ENCODE results near the gene TMEM266.

The TMEM266 gene

DNA sequence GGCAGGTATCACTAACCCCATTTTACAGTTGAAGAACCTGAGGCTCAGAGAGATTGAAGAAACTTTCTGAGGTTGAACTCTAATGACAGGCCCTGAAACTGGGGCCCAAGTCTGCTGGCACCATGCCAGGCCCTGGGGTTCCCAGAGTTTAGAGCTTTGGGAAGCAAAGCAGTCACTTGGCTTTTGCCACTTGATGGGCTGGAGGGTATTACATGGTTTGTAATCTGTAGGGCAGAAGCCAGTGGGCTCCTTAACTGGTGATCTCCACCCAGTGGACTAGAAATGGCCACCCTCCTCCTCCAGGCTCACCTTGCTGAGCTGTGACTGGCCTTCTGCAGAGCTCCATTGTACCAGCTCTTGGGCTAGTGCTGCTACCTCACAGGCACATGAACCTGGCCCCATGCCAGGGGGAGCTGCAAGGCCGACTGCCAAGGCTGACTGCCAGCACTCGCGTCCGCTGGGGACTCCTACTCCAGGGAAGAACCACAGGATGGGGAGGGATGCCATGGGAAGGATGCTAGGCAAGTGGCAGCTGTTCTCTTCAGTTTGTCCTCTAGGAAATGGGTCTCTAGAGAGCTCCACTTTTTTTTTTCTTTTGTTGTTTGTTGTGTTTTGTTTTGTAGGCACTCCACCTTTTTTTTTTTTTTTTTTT lies 146.7 kb downstream of the TMEM266 start:
- no peak for DNase-seq

- DNase-seq, result no peak
Measured at GRCh38 chr15:76208084-76208785, 148.4 kb downstream of the TMEM266 start.

- no peak for DNase-seq
Measured at GRCh38 chr15:76208786-76209424, 149.1 kb downstream of the TMEM266 start.

DNA sequence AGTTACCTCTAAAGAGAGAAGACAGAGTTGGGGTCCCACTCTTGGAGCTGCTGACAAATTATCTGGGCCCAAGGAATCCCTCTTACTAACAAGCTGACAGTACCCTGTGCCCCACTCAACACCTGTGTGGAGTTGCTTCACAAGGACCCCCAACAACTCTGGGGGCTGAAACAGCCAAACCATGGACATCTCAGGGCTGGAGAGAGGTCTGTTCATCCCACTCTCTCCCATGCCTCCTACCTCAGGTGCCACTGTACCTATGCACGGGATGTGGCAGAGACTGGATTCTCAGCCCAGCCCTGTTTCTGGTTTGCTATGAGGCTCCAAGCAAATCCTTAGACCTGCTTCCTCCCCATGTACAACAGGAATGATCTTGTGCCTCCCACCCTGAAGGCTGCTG lies 149.7 kb downstream of the TMEM266 start:
- DNase-seq, result no peak

DNA sequence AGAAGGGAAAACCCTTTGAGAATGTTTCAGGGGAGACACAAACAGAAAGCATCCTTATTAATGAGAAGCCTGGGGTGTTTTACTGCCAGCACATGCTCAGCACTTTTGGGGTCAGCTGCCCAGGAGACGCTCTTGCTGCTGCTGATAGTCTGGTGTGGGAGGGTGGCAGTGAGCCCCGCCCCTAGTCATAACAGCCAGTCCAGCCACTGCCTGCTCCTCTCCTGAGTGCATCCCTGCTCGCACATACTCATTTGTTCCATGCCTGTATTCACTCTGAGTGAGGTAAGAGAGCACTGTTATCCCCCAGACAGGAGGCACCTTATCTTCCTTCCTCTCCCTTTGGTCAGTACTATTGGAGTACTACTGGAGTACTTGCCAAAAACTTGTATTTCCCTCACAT lies 150.2 kb downstream of the TMEM266 start:
- DNase-seq, result no peak

- no peak for DNase-seq
Measured at GRCh38 chr15:76215634-76216033, 155.8 kb downstream of the TMEM266 start.

- DNase-seq, result no peak
Measured at GRCh38 chr15:76217029-76217881, 157.5 kb downstream of the TMEM266 start.

DNA sequence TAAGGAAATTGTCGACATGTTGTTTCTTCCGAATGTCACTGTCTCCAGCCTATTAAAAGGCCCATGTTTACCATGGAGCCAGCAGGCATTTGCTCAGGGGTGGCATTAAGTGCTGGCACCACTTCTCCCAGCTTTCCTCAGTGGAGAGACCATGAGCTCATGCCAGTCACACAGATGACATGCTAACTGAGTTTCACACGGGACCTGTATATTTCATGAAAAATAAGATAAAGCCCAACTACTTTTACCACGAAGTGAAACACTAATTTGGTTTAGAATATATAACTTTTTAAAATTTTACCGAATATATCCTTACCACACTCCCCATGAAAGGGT lies 158.1 kb downstream of the TMEM266 start:
- no peak for DNase-seq

- DNase-seq, result no peak
Measured at GRCh38 chr15:76221085-76221767, 161.4 kb downstream of the TMEM266 start.

DNA sequence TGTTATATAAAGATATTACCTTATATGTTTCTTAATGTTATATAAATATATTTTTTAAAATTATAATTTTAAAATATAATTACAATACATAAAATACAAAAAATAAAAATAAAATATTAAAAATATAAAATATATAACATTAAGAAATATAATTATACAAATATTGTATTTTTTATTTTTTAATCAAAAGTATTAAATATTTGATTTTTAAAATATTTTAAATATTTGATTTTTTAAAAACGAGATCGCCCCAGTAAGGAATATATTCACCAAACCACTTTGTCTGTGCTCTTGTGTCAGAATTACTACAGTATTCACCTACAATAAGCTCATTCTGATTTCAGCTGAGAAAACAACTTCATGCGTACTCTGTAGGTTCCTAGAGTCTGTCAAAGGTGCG lies 162.4 kb downstream of the TMEM266 start:
- no peak for DNase-seq

GRCh38 chr15:76223521-76223920 lies 163.7 kb downstream of the TMEM266 start:
- DNase-seq, result no peak

- no peak for DNase-seq
Measured at GRCh38 chr15:76229266-76229665, 169.5 kb downstream of the TMEM266 start.

DNA sequence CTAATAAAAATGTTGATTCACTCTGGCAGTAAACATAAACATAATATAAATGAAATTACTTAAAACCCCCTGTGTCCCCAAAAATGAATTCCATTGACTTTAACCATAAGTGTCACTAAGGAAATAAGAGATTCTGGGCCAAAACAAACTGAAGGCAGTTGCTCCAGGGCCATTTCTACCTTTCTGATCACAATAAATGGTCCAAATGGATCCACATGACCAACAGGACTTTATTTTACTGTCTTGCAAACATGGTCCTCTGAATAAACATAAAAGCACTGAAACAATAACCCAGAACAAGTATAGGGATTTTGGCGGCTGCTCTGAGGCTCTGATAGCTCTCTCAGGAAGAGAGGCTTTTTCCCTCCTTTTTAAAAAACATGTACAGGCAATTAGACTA lies 174.1 kb downstream of the TMEM266 start:
- DNase-seq, result no peak

DNA sequence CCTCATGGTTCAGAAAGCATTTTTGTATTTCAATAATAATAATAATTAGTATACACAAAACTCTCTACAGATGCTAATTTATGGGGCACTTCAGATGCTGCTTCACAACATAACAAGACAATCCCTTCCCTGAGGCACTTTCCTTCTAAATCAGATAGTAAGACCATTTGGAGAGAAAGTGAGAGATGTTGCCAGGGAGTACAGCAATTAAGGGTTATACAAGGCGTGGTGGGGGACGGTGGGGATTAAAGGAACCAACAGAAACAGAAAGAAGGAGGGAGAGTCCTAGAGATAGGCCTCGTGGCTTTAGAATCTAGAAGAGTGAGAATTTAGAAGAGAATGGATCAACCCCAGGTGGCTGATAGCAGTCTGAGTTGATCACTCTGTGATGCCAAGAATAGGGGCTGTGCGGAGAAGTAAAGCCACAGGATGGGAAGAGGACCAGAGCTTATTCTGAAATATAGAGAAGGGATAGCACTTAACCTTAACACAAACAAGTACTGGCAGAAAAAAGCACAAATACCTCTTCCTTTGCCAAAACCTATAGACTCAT lies 174.6 kb downstream of the TMEM266 start:
- no peak for DNase-seq

DNA sequence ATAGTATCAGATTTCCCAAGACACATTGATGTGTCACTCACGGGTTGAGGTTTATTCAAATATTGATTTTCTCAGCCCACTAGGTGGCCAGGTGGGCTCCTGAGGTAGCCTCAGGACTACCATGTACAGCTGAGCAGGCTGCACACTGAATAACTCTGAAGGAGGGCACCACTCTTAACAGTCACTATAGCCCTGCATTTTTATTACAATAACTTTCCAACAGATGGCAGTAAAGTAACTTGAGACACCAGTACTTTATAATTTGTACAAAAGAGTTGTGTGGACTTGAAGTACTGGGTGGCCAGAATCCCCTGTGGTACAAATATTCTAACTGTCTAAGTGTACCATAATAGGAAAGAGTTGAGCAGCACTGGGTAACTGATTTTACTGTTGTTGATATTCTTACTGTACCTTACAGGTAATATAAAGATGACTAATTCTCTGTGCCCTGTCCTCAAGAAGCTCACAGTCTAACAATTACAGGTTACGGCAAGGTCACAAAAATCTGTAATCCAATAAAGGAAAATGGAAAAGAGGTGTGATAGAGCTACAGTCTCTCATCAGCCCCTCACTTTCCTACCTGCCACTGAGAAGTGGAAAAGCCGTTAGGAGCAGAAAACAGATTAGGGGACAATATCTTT lies 175.5 kb downstream of the TMEM266 start:
- no peak for DNase-seq

GRCh38 chr15:76236350-76236749 lies 176.6 kb downstream of the TMEM266 start:
- DNase-seq, result no peak

GRCh38 chr15:76239786-76240185 lies 180.0 kb downstream of the TMEM266 start:
- no peak for DNase-seq

DNA sequence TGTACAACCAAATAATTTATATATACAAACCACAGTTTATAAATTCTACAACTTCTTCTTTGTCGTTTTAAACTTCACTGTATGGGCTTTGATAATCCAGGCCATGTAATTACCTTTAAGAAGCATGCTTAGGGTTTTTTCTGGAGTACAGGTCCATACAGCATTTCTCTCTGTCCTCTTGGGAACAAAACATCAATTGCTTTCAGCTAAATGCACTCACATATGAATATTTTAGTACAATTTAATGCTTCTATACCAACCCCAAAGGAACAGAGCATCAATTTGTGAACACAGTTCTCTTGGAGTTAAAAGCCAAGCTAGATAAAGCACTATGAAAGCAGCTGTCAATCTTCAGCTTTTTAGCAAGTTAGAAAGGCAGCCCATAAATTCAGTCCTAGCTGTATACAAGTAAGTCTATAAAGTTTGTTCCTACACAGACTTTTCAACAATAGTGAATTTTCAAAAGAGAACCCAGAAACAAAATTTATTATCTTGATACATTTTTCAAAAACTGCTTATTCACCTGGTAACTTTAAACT lies 185.4 kb downstream of the TMEM266 start:
- DNase-seq, result no peak

DNA sequence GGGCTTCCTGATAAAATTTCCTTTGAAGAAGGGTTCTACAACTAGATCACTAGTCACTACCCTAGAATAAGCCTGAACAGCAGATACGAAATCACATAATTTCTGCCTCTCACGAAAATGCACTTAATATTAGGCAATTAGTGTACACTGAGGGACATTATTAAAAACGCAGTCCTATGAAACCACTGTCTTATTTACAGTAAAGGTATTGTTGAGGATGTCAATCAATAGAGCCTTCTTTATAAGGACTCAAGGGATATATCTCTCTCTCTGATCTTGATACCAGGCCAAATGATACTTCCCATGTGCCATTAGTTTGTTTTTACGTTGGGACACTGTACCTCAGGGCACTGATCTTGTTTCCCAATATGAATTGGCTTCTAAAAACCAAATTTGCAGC lies 191.9 kb downstream of the TMEM266 start:
- DNase-seq, result no peak

DNA sequence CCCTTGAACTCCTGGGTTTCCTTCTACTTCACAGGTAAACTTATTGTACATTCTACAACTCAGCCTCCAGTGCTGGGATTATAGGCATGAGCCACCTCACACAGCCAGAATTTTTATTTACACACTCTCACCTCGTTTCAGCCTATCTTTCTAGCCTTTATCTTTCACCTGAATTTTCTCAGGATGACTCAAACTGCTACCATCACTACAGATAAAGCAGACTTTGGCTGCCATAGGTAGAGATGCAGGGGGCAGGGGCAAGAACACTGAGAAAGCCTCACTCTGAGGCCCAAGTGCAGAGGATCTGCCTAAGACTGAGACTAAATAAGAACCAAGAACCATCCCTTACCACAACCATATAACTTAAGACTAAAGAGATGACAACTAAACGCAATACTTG lies 192.5 kb downstream of the TMEM266 start:
- no peak for DNase-seq

DNA sequence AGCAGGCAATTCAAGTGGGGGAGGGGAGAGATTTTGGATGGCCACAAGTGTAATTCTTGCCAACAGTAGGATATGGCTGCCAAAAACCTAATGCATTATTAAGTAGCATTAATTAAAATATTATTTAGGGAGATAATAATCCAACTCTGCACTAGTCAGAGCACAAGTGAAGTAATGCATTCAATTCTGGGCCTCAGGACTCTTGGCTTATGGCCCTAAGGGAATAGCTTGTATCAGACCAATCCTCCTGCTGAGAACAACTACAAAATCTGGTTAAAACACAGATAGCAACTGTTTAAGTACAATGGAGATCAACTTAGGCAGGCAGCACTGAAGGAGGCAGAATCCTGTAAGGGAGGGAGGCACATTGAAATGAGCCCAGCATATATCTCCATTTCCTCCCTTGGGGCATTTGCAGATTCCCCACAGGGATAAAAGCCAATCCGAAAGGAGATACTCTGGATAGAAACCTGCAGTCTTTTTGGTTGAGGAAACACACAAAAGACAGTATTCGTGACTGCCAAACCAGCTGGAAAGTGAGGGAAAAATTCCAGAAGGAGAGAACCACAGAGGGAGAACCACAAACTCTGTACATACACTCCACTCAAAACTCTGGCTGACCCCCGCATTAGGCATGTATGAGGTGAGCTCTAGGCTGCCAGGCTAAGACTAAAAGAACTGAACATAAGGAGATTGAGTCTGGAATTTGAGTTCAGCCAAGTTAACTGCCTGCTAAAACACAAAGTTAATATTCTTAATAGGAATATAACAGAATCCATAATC lies 194.1 kb downstream of the TMEM266 start:
- DNase-seq, result no peak
